CD4-positive, alpha-beta T cell treated with Interleukin-6 at 100 ng/mL for 8 hours (primary cell): ENCODE data around the gene KLHL22.
"Not testable (repeated sequence)": the region's sequence is repeated elsewhere in the genome, so short reads cannot be mapped to it uniquely, and the experiment has no call there.

ENCODE experiments used
- DNase-seq: peaks from one replicate; pipeline ENCODE4 v3.0.0-alpha.2; 2020; ENCODE audit warnings: mixed read lengths, low spot score

The KLHL22 gene

DNA sequence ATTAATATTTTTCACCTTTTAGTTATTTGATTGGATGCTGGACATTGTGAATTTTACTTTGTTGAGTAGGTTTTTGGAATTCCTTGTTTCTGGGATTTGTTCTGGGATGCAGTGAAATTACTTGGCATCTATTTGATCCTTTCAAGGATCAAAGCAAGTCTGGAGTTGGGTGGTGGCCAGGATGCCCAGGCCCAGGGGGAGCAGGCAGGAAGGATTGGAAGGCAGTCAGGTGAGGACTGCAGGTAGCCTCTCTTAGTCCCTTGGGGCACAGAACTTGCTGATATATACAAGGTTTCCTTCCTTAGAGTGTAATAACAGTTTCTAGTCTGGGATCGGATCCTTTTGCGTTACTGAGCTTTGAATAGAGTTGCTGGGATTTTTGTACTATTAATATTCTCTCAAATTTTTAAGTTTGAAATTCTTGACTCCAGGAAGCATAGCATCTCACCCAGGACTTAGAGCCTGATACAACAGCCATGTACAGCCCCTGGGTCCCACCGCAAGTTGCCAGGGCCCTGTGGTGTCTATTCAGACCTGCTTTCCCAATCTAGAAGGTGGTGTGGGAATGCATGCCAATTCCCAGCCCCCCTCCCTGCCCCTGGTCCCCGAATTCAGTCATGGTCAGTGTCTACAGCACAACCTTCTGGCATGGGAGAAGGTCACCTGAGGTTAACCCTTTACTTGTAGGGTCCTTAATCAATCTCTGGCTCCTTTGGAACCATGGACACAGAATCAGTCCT, 95.6 kb downstream of the KLHL22 start:
- no peak for DNase-seq

DNA sequence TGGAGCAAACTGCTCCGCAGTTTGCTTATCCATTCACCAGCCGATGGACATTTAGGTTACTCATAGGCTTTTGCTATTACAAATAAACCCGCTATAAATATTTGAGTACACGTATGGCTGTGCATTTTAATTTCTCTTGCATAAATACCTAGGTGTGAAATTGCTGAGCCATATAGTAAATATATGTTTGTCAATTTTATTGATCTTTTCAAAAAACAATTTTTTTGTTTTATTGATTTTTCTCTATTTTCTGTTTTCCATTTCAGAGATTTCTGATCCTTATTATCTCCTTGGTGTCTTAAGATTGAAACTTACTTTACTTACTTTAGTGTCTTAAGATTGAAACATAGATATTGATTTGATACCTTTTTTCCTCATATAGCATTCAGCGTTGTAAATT, 97.2 kb downstream of the KLHL22 start:
- no peak for DNase-seq

- DNase-seq = no peak
Observed at GRCh38 chr22:20397498-20397897, 98.1 kb downstream of the KLHL22 start.

DNA sequence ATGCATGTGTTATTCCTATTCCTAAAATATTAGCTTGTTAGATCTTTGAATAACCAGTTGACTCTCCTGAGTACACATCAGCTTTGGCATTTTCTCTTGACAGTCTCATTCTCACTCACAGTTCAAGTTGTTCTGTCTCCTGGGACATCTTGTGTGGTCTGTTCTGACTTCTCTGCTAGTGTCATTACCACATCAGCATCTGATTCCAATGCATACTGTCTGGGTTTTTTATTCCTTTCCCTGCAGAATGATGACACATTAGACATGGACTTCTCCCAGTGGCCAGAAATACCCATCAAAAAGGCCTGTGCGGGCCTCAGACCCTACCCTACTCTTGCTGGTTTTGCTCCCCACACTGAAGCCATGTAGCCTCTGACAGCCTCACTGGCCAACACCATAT, 99.0 kb downstream of the KLHL22 start:
- DNase-seq = no peak

GRCh38 chr22:20395907-20396287, 99.7 kb downstream of the KLHL22 start:
- DNase-seq = no peak

DNA sequence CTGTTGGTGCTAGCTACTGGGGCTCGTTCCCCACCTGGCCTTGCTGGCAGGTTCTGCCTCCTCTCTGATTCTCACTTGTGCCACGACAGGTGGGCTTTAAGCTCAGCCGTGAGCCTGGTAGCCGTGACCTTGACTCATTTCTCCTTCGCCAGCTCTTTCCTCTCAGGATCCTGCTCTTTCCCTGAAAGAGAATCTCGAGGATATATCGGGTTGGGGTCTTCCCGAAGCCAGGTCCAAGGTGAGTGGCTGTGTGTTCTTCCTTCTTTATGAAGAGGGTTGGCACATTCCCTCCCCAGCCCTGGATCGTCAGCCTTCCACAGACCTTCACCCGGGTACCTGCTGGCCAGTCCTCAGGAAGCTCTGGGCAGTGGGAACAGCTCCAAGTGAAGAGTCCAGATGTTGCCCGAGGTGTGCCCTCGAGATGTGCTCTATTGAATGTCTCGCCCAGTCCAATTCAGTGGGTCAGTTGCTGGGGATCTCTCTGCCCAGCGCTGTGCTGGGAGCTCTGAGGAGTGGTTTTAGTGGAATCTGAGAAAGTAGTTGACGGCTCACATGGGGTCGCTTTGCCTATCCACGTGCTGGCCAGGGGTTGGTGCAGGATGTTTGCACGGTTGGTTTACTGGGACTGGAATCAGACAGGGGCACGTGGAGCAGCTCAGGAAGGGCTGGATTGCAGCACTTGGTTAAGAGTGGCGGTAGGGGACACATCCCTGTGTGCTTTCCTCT, 100.3 kb downstream of the KLHL22 start:
- no peak for DNase-seq

DNA sequence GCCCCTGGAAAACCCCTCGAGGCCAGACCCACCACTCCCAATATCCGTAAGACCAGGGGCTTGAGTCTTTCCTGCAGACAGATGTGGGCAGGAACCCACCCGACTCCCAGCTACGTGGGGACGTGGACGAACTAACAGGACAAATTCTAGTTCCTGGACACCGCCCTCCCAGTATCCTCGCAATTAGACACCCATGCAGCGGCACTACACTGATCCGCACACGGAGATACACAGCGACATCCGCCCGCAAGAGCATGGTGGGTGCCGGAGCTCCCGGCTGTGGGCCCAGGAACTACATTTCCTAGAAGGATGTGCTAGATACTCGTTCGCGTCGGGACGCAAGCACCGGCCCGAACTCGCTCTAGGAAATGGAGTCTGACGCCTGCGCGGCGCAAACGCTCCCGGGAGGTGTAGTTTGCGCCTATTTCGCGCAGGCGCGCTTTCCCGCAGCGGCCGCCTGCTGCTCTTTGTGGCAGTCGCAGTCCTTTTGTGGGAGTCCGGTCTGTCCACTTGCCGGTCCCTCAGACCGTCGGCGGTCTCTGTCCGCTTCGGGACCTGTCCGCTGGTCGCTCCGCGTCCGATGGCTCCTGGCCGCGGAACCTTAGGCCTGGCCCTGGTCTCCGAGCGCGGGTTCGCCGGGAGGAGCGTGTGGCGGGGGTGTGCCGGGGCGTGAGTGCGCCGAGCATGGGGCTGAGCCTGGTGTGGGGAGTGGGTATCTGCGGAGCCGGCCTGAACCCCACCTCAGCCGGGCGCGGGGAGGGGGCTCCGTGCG, 101.7 kb downstream of the KLHL22 start, which contains the start of gene ZNF74:
Gene ZNF74, plus strand, starts transcription at position 447 of the 772 bp plus-strand sequence. CDS start 478 bp downstream, outside the sequence.
- DNase-seq = peak; percentile 88

GRCh38 chr22:20392983-20393704, 102.5 kb downstream of the KLHL22 start:
- DNase-seq = no peak

GRCh38 chr22:20392365-20392881, 103.2 kb downstream of the KLHL22 start:
- not testable (repeated sequence) for DNase-seq
